ENCODE data around the gene AAK1.
"Not testable (repeated sequence)": the region's sequence is repeated elsewhere in the genome, so short reads cannot be mapped to it uniquely, and the experiment has no call there.

AAK1 gene

GRCh38 chr2:69624131-69624530 lies 19.4 kb downstream of the AAK1 start:
- no peaks in the 10 kb centered on the region for H3K36me3 ChIP-seq (replicated peaks in 1 of 2; ENCODE audit: control insufficient read depth in 2 of 2, insufficient read depth in 2 of 2, low read length in 2 of 2)
- H4K91ac ChIP-seq (ENCODE audit: low read depth, low read length, poor library complexity): no peak overlapping the region
- H2BK12ac ChIP-seq (ENCODE audit: low read length): no peak overlapping the region
- no peak overlapping the region for H3K4me2 ChIP-seq (ENCODE audit: insufficient read depth, low read length, poor library complexity, severe bottlenecking)
- H2AK5ac ChIP-seq (ENCODE audit: low read depth, low read length): no peak overlapping the region
- WGBS, 2 donors (ENCODE audit: extremely low coverage in 2 of 2, insufficient read length in 2 of 2, insufficient replicate concordance in 1 of 2): no CpG with 5 or more reads among the region's 1 CpG
- H4K8ac ChIP-seq (ENCODE audit: low read depth, low read length): no peak overlapping the region
- H3K27me3 ChIP-seq (ENCODE audit: control insufficient read depth in 3 of 3, insufficient read depth in 3 of 3, low read depth in 1 of 3, low read length in 3 of 3): no peaks in the 10 kb centered on the region
- H3K4me1 ChIP-seq (ENCODE audit: control insufficient read depth in 2 of 2, insufficient read depth in 1 of 2, low read depth in 1 of 2, low read length in 2 of 2): peaks cover 0 to 2% of the 10 kb centered on the region in 2 donors
- no peak overlapping the region for H3K4me3 ChIP-seq (ENCODE audit: low read length in 2 of 2)
- H3K18ac ChIP-seq (ENCODE audit: low read length): no peak overlapping the region
- no peak overlapping the region for H3K27ac ChIP-seq (replicated peaks; ENCODE audit: low read length)
- no peak overlapping the region for H2BK15ac ChIP-seq (ENCODE audit: low read length)
- H2BK120ac ChIP-seq (ENCODE audit: low read depth, low read length): no peak overlapping the region
- H3K14ac ChIP-seq (ENCODE audit: low read length): no peak overlapping the region
- DNase-seq (ENCODE audit: low spot score): no peak
- H2AFZ ChIP-seq (ENCODE audit: low read length): no peak overlapping the region
- H3K23ac ChIP-seq (ENCODE audit: low read depth, low read length, poor library complexity): no peak overlapping the region
- H3K9me3 ChIP-seq (replicated peaks in 1 of 2; ENCODE audit: control insufficient read depth in 2 of 2, insufficient read depth in 1 of 2, low read depth in 1 of 2, low read length in 2 of 2): peaks cover 0 to 5% of the 10 kb centered on the region in 2 donors
- H3K79me1 ChIP-seq (ENCODE audit: low read depth, low read length): peaks cover 2% of the 10 kb centered on the region
- no peak overlapping the region for H2BK5ac ChIP-seq (ENCODE audit: low read length)
- no peak overlapping the region for H3K4ac ChIP-seq (ENCODE audit: low read length)
- H3K9ac ChIP-seq (ENCODE audit: low read depth, low read length, poor library complexity): no peak overlapping the region

GRCh38 chr2:69623236-69623635 lies 20.3 kb downstream of the AAK1 start:
- Histone ChIP-seq H2BK5ac (ENCODE audit: low read length) (no peak overlapping the region), H3K4me2 (ENCODE audit: insufficient read depth, low read length, poor library complexity, severe bottlenecking) (no peak overlapping the region), H2BK12ac (ENCODE audit: low read length) (no peak overlapping the region), H2AK5ac (ENCODE audit: low read depth, low read length) (no peak overlapping the region), H3K23ac (ENCODE audit: low read depth, low read length, poor library complexity) (no peak overlapping the region), H2AFZ (ENCODE audit: low read length) (no peak overlapping the region), H4K8ac (ENCODE audit: low read depth, low read length) (no peak overlapping the region), H3K18ac (ENCODE audit: low read length) (no peak overlapping the region), H3K27ac (replicated peaks; ENCODE audit: low read length) (no peak overlapping the region), H3K79me1 (ENCODE audit: low read depth, low read length) (peaks cover 2% of the 10 kb centered on the region), H2BK120ac (ENCODE audit: low read depth, low read length) (no peak overlapping the region), H4K91ac (ENCODE audit: low read depth, low read length, poor library complexity) (no peak overlapping the region), H3K4me3 (ENCODE audit: low read length in 2 of 2) (no peak overlapping the region), H3K9ac (ENCODE audit: low read depth, low read length, poor library complexity) (no peak overlapping the region), H3K9me3 (replicated peaks in 1 of 2; ENCODE audit: control insufficient read depth in 2 of 2, insufficient read depth in 1 of 2, low read depth in 1 of 2, low read length in 2 of 2) (peaks cover 0 to 5% of the 10 kb centered on the region in 2 donors), H3K27me3 (ENCODE audit: control insufficient read depth in 3 of 3, insufficient read depth in 3 of 3, low read depth in 1 of 3, low read length in 3 of 3) (no peaks in the 10 kb centered on the region), H3K4me1 (ENCODE audit: control insufficient read depth in 2 of 2, insufficient read depth in 1 of 2, low read depth in 1 of 2, low read length in 2 of 2) (peaks cover 0 to 2% of the 10 kb centered on the region in 2 donors), H3K4ac (ENCODE audit: low read length) (no peak overlapping the region), H3K36me3 (replicated peaks in 1 of 2; ENCODE audit: control insufficient read depth in 2 of 2, insufficient read depth in 2 of 2, low read length in 2 of 2) (no peaks in the 10 kb centered on the region), H3K14ac (ENCODE audit: low read length) (no peak overlapping the region), H2BK15ac (ENCODE audit: low read length) (no peak overlapping the region)
- WGBS, 2 donors (ENCODE audit: extremely low coverage in 2 of 2, insufficient read length in 2 of 2, insufficient replicate concordance in 1 of 2): no CpG with 5 or more reads among the region's 7 CpGs
- DNase-seq (ENCODE audit: low spot score): no peak

GRCh38 chr2:69622805-69623204 lies 20.7 kb downstream of the AAK1 start:
- H3K27me3 ChIP-seq (ENCODE audit: control insufficient read depth in 3 of 3, insufficient read depth in 3 of 3, low read depth in 1 of 3, low read length in 3 of 3); H3K23ac ChIP-seq (ENCODE audit: low read depth, low read length, poor library complexity): not testable (repeated sequence)

GRCh38 chr2:69622017-69622540 lies 21.5 kb downstream of the AAK1 start:
- H3K27me3 ChIP-seq (ENCODE audit: control insufficient read depth in 3 of 3, insufficient read depth in 3 of 3, low read depth in 1 of 3, low read length in 3 of 3): not testable (repeated sequence)

More at GRCh38 chr2:69622805-69623204, 20.7 kb downstream of the AAK1 start:
- H2BK12ac ChIP-seq (ENCODE audit: low read length); H2BK5ac ChIP-seq (ENCODE audit: low read length); H3K9ac ChIP-seq (ENCODE audit: low read depth, low read length, poor library complexity); H2BK15ac ChIP-seq (ENCODE audit: low read length); H2AFZ ChIP-seq (ENCODE audit: low read length); H3K4me2 ChIP-seq (ENCODE audit: insufficient read depth, low read length, poor library complexity, severe bottlenecking); H4K91ac ChIP-seq (ENCODE audit: low read depth, low read length, poor library complexity); H3K18ac ChIP-seq (ENCODE audit: low read length); H3K4ac ChIP-seq (ENCODE audit: low read length); H3K14ac ChIP-seq (ENCODE audit: low read length); H3K9me3 ChIP-seq (replicated peaks in 1 of 2; ENCODE audit: control insufficient read depth in 2 of 2, insufficient read depth in 1 of 2, low read depth in 1 of 2, low read length in 2 of 2); H3K36me3 ChIP-seq (replicated peaks in 1 of 2; ENCODE audit: control insufficient read depth in 2 of 2, insufficient read depth in 2 of 2, low read length in 2 of 2); H3K27ac ChIP-seq (replicated peaks; ENCODE audit: low read length); H2BK120ac ChIP-seq (ENCODE audit: low read depth, low read length); H3K4me3 ChIP-seq (ENCODE audit: low read length in 2 of 2); DNase-seq (ENCODE audit: low spot score); H3K79me1 ChIP-seq (ENCODE audit: low read depth, low read length); H4K8ac ChIP-seq (ENCODE audit: low read depth, low read length); H2AK5ac ChIP-seq (ENCODE audit: low read depth, low read length); H3K4me1 ChIP-seq (ENCODE audit: control insufficient read depth in 2 of 2, insufficient read depth in 1 of 2, low read depth in 1 of 2, low read length in 2 of 2): not testable (repeated sequence)
- WGBS, 2 donors (ENCODE audit: extremely low coverage in 2 of 2, insufficient read length in 2 of 2, insufficient replicate concordance in 1 of 2): no CpG with 5 or more reads among the region's 10 CpGs

More at GRCh38 chr2:69622017-69622540, 21.5 kb downstream of the AAK1 start:
- not testable (repeated sequence) for H2BK120ac ChIP-seq (ENCODE audit: low read depth, low read length); H3K4ac ChIP-seq (ENCODE audit: low read length); H2BK12ac ChIP-seq (ENCODE audit: low read length); DNase-seq (ENCODE audit: low spot score); H3K23ac ChIP-seq (ENCODE audit: low read depth, low read length, poor library complexity); H4K91ac ChIP-seq (ENCODE audit: low read depth, low read length, poor library complexity); H3K4me3 ChIP-seq (ENCODE audit: low read length in 2 of 2); H3K79me1 ChIP-seq (ENCODE audit: low read depth, low read length); H3K4me1 ChIP-seq (ENCODE audit: control insufficient read depth in 2 of 2, insufficient read depth in 1 of 2, low read depth in 1 of 2, low read length in 2 of 2); H2AFZ ChIP-seq (ENCODE audit: low read length); H2AK5ac ChIP-seq (ENCODE audit: low read depth, low read length); H2BK5ac ChIP-seq (ENCODE audit: low read length); H3K27ac ChIP-seq (replicated peaks; ENCODE audit: low read length); H3K9me3 ChIP-seq (replicated peaks in 1 of 2; ENCODE audit: control insufficient read depth in 2 of 2, insufficient read depth in 1 of 2, low read depth in 1 of 2, low read length in 2 of 2); H3K18ac ChIP-seq (ENCODE audit: low read length); H3K14ac ChIP-seq (ENCODE audit: low read length); H3K9ac ChIP-seq (ENCODE audit: low read depth, low read length, poor library complexity); H4K8ac ChIP-seq (ENCODE audit: low read depth, low read length); H3K36me3 ChIP-seq (replicated peaks in 1 of 2; ENCODE audit: control insufficient read depth in 2 of 2, insufficient read depth in 2 of 2, low read length in 2 of 2); H3K4me2 ChIP-seq (ENCODE audit: insufficient read depth, low read length, poor library complexity, severe bottlenecking); H2BK15ac ChIP-seq (ENCODE audit: low read length)
- no CpG with 5 or more reads among the region's 29 CpGs for WGBS, 2 donors (ENCODE audit: extremely low coverage in 2 of 2, insufficient read length in 2 of 2, insufficient replicate concordance in 1 of 2)

Data from neuronal stem cell (in vitro differentiated cells).